ENCODE measurements around the gene LIX1L.

LIX1L gene

DNA sequence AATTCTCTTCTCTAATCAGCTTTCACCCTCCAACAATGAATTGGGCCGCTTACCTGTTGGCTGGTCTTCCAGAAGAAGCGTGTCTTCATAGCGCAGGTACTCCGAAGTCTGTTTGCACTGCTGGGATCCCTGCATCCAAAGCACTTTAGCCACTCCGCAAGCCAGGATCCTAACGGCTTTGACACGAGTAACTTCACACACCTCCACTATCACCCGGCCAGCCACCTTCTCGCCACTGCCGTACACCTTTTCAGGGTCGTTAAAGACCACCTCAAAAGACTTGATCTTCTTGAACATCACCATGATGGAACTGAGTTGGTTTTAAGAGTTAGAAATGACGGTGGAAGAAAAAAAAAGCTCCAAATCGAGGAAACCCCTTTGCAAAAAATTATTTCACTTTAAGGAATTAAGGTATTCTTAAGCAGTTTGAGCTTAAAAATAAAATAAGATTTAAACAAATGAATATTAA is 38.2 kb upstream of the LIX1L start:
- TF ChIP-seq ZNF274 (IDR thresholded peaks at IDR 0.05; ENCODE audit: low read depth, low read length) (no peak), YY1 (IDR thresholded peaks at IDR 0.05; ENCODE audit: insufficient read depth, insufficient read length) (no peak), SUZ12 (IDR thresholded peaks at IDR 0.05; ENCODE audit: extremely low read depth, insufficient read depth, insufficient read length) (no peak)
- no peak for DNase-seq (ENCODE audit: low read depth, low spot score)

GRCh38 chr1:145995148-145995881 is 37.5 kb upstream of the LIX1L start:
- TF ChIP-seq YY1 (IDR thresholded peaks at IDR 0.05; ENCODE audit: insufficient read depth, insufficient read length) (no peak), SUZ12 (IDR thresholded peaks at IDR 0.05; ENCODE audit: extremely low read depth, insufficient read depth, insufficient read length) (no peak), ZNF274 (IDR thresholded peaks at IDR 0.05; ENCODE audit: low read depth, low read length) (no peak)
- peaks cover 31% of the 10 kb centered on the region for H3K36me3 ChIP-seq (ENCODE audit: insufficient read depth, insufficient read length, low read length)
- no peaks in the 10 kb centered on the region for H3K9me3 ChIP-seq (ENCODE audit: insufficient read depth, low read length)
- no peaks in the 10 kb centered on the region for H3K4me1 ChIP-seq (ENCODE audit: insufficient read depth, insufficient read length)
- no peak for DNase-seq (ENCODE audit: low read depth, low spot score)
- no peaks in the 10 kb centered on the region for H3K27me3 ChIP-seq (ENCODE audit: insufficient read depth, insufficient read length)
- peak overlapping the region; percentile 71 for H3K4me3 ChIP-seq (ENCODE audit: insufficient read length, low read depth)
- peak overlapping the region; percentile 89 for H3K9ac ChIP-seq (ENCODE audit: insufficient read length, low read depth)

More for the DNA sequence above, 38.2 kb upstream of the LIX1L start:
- peaks cover 31% of the 10 kb centered on the region for H3K36me3 ChIP-seq (ENCODE audit: insufficient read depth, insufficient read length, low read length)
- no peaks in the 10 kb centered on the region for H3K4me1 ChIP-seq (ENCODE audit: insufficient read depth, insufficient read length)
- no peaks in the 10 kb centered on the region for H3K9me3 ChIP-seq (ENCODE audit: insufficient read depth, low read length)
- H3K4me3 ChIP-seq (ENCODE audit: insufficient read length, low read depth), result peak overlapping the region; percentile 71
- H3K9ac ChIP-seq (ENCODE audit: insufficient read length, low read depth), result peak overlapping the region; percentile 89
- no peaks in the 10 kb centered on the region for H3K27me3 ChIP-seq (ENCODE audit: insufficient read depth, insufficient read length)

DNA sequence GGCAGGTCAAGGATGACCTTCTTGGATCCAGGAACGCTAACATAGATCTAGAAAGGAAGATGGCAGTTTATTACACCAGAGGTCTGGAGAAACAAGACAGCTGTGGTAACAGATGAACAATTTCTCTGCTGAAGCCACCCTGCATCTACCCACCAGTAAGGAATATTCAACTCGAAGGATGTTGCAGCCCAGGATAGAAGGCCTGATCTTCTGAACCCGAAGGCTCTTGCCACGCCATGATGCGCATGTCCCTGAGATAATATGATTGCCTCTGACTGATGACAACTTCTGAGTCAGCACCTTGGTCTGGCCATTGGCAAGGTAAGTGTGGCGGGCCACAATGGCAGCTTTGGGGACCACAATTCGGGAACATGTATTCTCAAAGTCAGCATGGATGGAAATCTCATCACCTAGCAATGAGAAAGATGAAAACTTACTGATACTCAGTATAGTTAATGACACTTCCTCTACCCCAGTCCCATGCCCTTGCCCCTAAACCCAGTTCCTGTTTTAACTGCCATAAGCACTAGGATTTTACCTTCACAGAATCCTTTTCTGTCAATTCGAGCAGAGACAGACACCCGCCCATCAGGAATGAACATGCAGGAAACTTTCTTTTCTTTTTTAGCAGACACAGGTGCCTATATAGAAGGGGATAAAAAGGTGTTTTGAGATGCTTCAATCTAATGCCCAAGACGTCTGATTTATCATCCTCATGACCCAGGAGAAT is 36.7 kb upstream of the LIX1L start:
- no peaks in the 10 kb centered on the region for H3K4me1 ChIP-seq (ENCODE audit: insufficient read depth, insufficient read length)
- H3K4me3 ChIP-seq (ENCODE audit: insufficient read length, low read depth), result peak overlapping the region; percentile 71
- no peak for DNase-seq (ENCODE audit: low read depth, low spot score)

DNA sequence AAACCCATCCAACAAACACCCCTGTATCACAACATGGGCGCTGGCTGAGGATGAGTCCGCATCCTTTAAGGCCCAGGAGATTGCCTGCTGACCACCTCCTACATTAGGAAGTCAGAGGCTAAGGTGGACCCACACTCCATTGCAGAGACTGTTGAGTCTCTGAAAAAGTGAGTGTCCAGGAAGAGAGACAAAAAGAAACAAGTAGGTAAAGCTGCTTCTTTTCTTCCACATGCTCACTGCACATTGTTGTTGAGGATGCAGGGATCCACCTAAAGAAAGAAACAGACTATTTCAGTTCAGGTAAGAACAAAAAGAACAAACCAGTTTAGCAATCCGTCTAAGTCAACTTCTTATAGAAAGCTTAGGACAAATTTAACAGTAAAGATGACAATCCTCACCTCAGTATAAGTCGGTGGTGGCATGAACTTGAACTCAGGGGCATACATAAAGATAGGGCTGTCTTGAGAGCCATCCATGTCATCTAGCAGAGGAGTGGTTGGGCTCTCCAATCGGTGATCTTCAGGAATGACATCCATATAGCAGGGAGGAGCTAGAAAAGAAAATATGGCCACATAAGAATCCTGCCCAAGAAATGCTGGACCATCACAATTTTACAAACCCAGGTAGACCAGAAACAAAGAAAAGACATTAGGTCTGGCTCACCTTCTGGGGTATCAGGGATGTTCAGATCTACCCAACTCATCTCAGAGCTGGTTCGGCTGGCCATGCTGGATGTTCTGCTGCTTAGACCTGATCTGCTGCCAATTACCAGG is 36.0 kb upstream of the LIX1L start:
- Histone ChIP-seq H3K9ac (ENCODE audit: insufficient read length, low read depth) (no peak overlapping the region), H3K4me1 (ENCODE audit: insufficient read depth, insufficient read length) (no peaks in the 10 kb centered on the region), H3K4me3 (ENCODE audit: insufficient read length, low read depth) (peak overlapping the region; percentile 71), H3K27me3 (ENCODE audit: insufficient read depth, insufficient read length) (no peaks in the 10 kb centered on the region), H3K9me3 (ENCODE audit: insufficient read depth, low read length) (no peaks in the 10 kb centered on the region), H3K36me3 (ENCODE audit: insufficient read depth, insufficient read length, low read length) (peaks cover 31% of the 10 kb centered on the region)
- no peak for DNase-seq (ENCODE audit: low read depth, low spot score)
- TF ChIP-seq ZNF274 (IDR thresholded peaks at IDR 0.05; ENCODE audit: low read depth, low read length) (no peak), YY1 (IDR thresholded peaks at IDR 0.05; ENCODE audit: insufficient read depth, insufficient read length) (no peak), SUZ12 (IDR thresholded peaks at IDR 0.05; ENCODE audit: extremely low read depth, insufficient read depth, insufficient read length) (no peak)

More for the DNA sequence above, 36.7 kb upstream of the LIX1L start:
- Histone ChIP-seq H3K9me3 (ENCODE audit: insufficient read depth, low read length) (no peaks in the 10 kb centered on the region), H3K36me3 (ENCODE audit: insufficient read depth, insufficient read length, low read length) (peaks cover 31% of the 10 kb centered on the region), H3K27me3 (ENCODE audit: insufficient read depth, insufficient read length) (no peaks in the 10 kb centered on the region), H3K9ac (ENCODE audit: insufficient read length, low read depth) (peak overlapping the region; percentile 4)
- no peak for TF ChIP-seq SUZ12 (IDR thresholded peaks at IDR 0.05; ENCODE audit: extremely low read depth, insufficient read depth, insufficient read length)
- no peak for TF ChIP-seq YY1 (IDR thresholded peaks at IDR 0.05; ENCODE audit: insufficient read depth, insufficient read length)
- no peak for TF ChIP-seq ZNF274 (IDR thresholded peaks at IDR 0.05; ENCODE audit: low read depth, low read length)

DNA sequence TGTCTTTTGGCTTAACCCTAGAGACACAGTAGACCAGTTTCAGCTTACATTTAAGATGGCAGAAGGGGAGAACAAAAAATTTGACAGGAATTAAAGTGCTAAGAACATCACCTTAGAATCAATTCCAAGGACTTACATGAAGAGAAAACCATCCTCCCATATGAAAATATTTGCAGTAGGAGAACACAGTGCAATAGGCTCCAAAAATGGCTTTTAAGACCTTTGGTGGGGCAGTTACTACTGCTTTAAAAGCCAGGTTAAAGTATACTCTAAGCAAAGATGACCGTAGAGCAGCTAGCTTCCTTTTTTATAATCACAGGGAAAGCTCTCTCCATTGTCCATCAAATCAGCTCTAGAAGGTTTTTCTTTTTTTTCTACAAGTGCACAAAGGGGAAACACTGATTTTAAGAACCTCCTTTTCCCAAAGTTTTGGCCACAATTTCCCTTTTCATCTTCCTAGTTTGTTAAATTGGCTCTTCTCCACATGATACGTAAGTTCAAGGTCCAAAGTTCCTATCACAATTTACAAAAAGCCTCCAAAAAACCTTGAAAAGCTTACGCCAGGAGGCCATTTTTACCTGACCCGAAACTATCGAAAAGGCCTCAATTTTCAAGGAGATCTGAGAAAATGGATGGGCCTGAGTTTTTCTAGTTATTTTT is 35.3 kb upstream of the LIX1L start:
- Histone ChIP-seq H3K9me3 (ENCODE audit: insufficient read depth, low read length) (no peaks in the 10 kb centered on the region), H3K4me3 (ENCODE audit: insufficient read length, low read depth) (no peak overlapping the region), H3K36me3 (ENCODE audit: insufficient read depth, insufficient read length, low read length) (peaks cover 31% of the 10 kb centered on the region), H3K27me3 (ENCODE audit: insufficient read depth, insufficient read length) (no peaks in the 10 kb centered on the region), H3K9ac (ENCODE audit: insufficient read length, low read depth) (no peak overlapping the region), H3K4me1 (ENCODE audit: insufficient read depth, insufficient read length) (no peaks in the 10 kb centered on the region)
- DNase-seq (ENCODE audit: low read depth, low spot score), result no peak
- TF ChIP-seq SUZ12 (IDR thresholded peaks at IDR 0.05; ENCODE audit: extremely low read depth, insufficient read depth, insufficient read length), result no peak
- TF ChIP-seq YY1 (IDR thresholded peaks at IDR 0.05; ENCODE audit: insufficient read depth, insufficient read length), result no peak
- no peak for TF ChIP-seq ZNF274 (IDR thresholded peaks at IDR 0.05; ENCODE audit: low read depth, low read length)

- no peaks in the 10 kb centered on the region for H3K9me3 ChIP-seq (ENCODE audit: insufficient read depth, low read length)
- TF ChIP-seq YY1 (IDR thresholded peaks at IDR 0.05; ENCODE audit: insufficient read depth, insufficient read length) (no peak), ZNF274 (IDR thresholded peaks at IDR 0.05; ENCODE audit: low read depth, low read length) (no peak), SUZ12 (IDR thresholded peaks at IDR 0.05; ENCODE audit: extremely low read depth, insufficient read depth, insufficient read length) (no peak)
- H3K27me3 ChIP-seq (ENCODE audit: insufficient read depth, insufficient read length), result no peaks in the 10 kb centered on the region
- H3K36me3 ChIP-seq (ENCODE audit: insufficient read depth, insufficient read length, low read length), result peaks cover 31% of the 10 kb centered on the region
- H3K4me1 ChIP-seq (ENCODE audit: insufficient read depth, insufficient read length), result no peaks in the 10 kb centered on the region
- no peak overlapping the region for H3K4me3 ChIP-seq (ENCODE audit: insufficient read length, low read depth)
- DNase-seq (ENCODE audit: low read depth, low spot score), result no peak
- H3K9ac ChIP-seq (ENCODE audit: insufficient read length, low read depth), result no peak overlapping the region
Measured at GRCh38 chr1:145992502-145992936, 34.7 kb upstream of the LIX1L start.

Measured in NT2/D1 (cell line).